ENCODE results near the gene PAGE2.
A peak's percentile ranks its signal among the peaks of the same experiment; 100 is the strongest.
"Not testable (repeated sequence)": the region's sequence is repeated elsewhere in the genome, so short reads cannot be mapped to it uniquely, and the experiment has no call there.

Gene PAGE2

GRCh38 chrX:55127692-55128091, 38.9 kb downstream of the PAGE2 start:
- peak; percentile 33 for DNase-seq

- no peak for DNase-seq
Observed at GRCh38 chrX:55129361-55129760, 40.5 kb downstream of the PAGE2 start.

- DNase-seq, result peak; percentile 49
Observed at GRCh38 chrX:55130481-55130880, 41.7 kb downstream of the PAGE2 start.

- DNase-seq, result no peak
Observed at GRCh38 chrX:55132416-55132815, 43.6 kb downstream of the PAGE2 start.

- DNase-seq, result peak; percentile 62
Observed at GRCh38 chrX:55135171-55135570, 46.4 kb downstream of the PAGE2 start.

- DNase-seq, result not testable (repeated sequence)
Observed at GRCh38 chrX:55140800-55141199, 52.0 kb downstream of the PAGE2 start.

Data from hematopoietic multipotent progenitor cell treated with erythropoietin and hydrocortisone succinate and interleukin-3 and kit ligand, for 6 days (in vitro differentiated cells).